ENCODE data around the gene SGSM1. TPM values are rescaled to one million over a fixed set of nuclear protein-coding genes. Genes with fewer than 3 reads are reported as not detected.
A peak's percentile ranks its signal among the peaks of the same experiment; 100 is the strongest.

The SGSM1 gene
- total RNA-seq, 3 donors from 2014 or later, result 0.16 to 2.9 (median 1.9) TPM

- Histone ChIP-seq H3K36me3 (no peaks in the 10 kb centered on the region), H3K9me3 (no peaks in the 10 kb centered on the region), H3K4me1 (no peaks in the 10 kb centered on the region), H3K27ac (no peak overlapping the region), H3K4me3 (no peak overlapping the region), H3K27me3 (no peaks in the 10 kb centered on the region)
- no peak for TF ChIP-seq CTCF (IDR thresholded peaks at IDR 0.05)
- no peak for DNase-seq (ENCODE audit: low spot score in 2 of 2)
- intact Hi-C loops (cut with DNase I; ENCODE audit: low total_unique reads), result no loop called here
These were observed 10.0 kb upstream of the SGSM1 start for GRCh38 chr22:24796056-24796455.

- Histone ChIP-seq H3K4me3 (no peak overlapping the region), H3K9me3 (no peaks in the 10 kb centered on the region), H3K36me3 (no peaks in the 10 kb centered on the region), H3K27me3 (no peaks in the 10 kb centered on the region), H3K27ac (no peak overlapping the region), H3K4me1 (no peaks in the 10 kb centered on the region)
- intact Hi-C loops (cut with DNase I; ENCODE audit: low total_unique reads), result no loop called here
- no peak for TF ChIP-seq CTCF (IDR thresholded peaks at IDR 0.05)
- TF ChIP-seq POLR2A (IDR thresholded peaks at IDR 0.05), result no peak
- no peak for TF ChIP-seq POLR2AphosphoS5 (IDR thresholded peaks at IDR 0.05)
- no peak for DNase-seq (ENCODE audit: low spot score in 2 of 2)
These were observed 9.2 kb upstream of the SGSM1 start for GRCh38 chr22:24796860-24797259.

DNA sequence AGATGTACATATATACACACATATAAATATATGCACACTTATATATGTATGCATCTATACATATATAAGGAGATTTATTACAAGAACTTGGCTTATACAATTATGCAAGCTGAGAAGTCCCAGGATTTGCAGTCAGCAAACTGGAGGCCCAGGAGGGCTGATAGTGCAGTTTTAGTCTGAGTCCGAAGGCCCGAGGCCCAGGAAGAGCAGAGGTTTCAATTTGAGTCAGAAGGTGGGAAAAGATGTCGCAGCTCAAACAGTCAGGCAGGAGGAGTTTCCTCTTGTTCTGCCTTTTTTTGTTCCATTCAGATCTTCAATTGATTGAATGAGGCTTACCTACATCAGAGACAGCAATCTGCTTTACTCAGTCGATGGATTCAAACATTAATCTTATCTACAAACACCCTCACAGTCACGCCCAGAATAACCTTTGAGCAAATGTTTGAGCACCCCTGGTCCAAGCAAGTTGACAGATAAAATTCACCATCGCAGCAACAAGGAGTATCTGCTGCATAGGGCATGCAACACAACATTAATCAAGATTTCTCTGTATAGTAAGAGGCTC lies 4.0 kb upstream of the SGSM1 start:
- H3K27ac ChIP-seq, result no peak overlapping the region
- intact Hi-C loops (cut with DNase I; ENCODE audit: low total_unique reads), result no loop called here
- no peak overlapping the region for H3K4me3 ChIP-seq
- DNase-seq (ENCODE audit: low spot score in 2 of 2), result no peak
- no peaks in the 10 kb centered on the region for H3K4me1 ChIP-seq
- H3K9me3 ChIP-seq, result no peaks in the 10 kb centered on the region
- no peak for TF ChIP-seq CTCF (IDR thresholded peaks at IDR 0.05)
- H3K27me3 ChIP-seq, result no peaks in the 10 kb centered on the region
- H3K36me3 ChIP-seq, result no peaks in the 10 kb centered on the region

DNA sequence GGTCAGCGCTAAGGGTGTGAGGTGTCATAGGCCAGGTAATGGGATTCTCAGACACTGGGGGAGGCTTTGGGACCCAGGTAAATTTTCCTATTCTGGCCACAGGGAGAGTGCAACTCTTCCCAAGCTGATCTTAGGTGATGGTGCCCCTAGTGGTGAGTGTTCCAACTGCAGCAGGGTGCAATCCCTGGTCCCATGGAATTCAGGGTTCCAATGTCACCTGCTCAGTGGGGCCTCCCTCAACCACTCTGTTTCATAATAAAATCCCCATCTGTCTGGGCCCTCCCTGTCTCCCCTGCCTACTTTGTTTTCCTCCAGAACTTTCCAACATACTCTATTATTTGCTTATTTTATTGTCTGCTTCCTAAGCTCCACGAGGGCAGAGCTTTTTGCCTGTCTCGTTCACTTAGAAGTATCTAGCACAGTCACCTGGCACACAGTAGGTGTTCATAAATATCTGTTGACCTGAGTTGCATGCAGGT lies 2.9 kb upstream of the SGSM1 start:
- TF ChIP-seq CTCF (IDR thresholded peaks at IDR 0.05), result peak; percentile 48 to 73 (median 72)
- no peak for TF ChIP-seq POLR2AphosphoS5 (IDR thresholded peaks at IDR 0.05)
- Histone ChIP-seq H3K27me3 (no peaks in the 10 kb centered on the region), H3K4me1 (no peaks in the 10 kb centered on the region), H3K36me3 (no peaks in the 10 kb centered on the region), H3K27ac (no peak overlapping the region), H3K9me3 (no peaks in the 10 kb centered on the region), H3K4me3 (no peak overlapping the region)
- DNase-seq (ENCODE audit: low spot score in 2 of 2), result no peak
- intact Hi-C loops (cut with DNase I; ENCODE audit: low total_unique reads), result no loop called here

- Histone ChIP-seq H3K36me3 (no peaks in the 10 kb centered on the region), H3K27ac (peak overlapping the region; percentile 53 to 79), H3K27me3 (no peaks in the 10 kb centered on the region), H3K4me3 (peak overlapping the region; percentile 50 to 67 (median 62)), H3K4me1 (no peaks in the 10 kb centered on the region), H3K9me3 (no peaks in the 10 kb centered on the region)
- intact Hi-C loops (cut with DNase I; ENCODE audit: low total_unique reads), result no loop called here
- DNase-seq (ENCODE audit: low spot score in 2 of 2), result no peak
- TF ChIP-seq CTCF (IDR thresholded peaks at IDR 0.05), result no peak
- no peak for TF ChIP-seq POLR2AphosphoS5 (IDR thresholded peaks at IDR 0.05)
- TF ChIP-seq POLR2A (IDR thresholded peaks at IDR 0.05), result no peak
These were observed 621 bp downstream of the SGSM1 start for GRCh38 chr22:24806663-24807001.

Measured in breast epithelium (tissue), 4 donors.